ENCODE measurements around the gene FAM234A.

DNA sequence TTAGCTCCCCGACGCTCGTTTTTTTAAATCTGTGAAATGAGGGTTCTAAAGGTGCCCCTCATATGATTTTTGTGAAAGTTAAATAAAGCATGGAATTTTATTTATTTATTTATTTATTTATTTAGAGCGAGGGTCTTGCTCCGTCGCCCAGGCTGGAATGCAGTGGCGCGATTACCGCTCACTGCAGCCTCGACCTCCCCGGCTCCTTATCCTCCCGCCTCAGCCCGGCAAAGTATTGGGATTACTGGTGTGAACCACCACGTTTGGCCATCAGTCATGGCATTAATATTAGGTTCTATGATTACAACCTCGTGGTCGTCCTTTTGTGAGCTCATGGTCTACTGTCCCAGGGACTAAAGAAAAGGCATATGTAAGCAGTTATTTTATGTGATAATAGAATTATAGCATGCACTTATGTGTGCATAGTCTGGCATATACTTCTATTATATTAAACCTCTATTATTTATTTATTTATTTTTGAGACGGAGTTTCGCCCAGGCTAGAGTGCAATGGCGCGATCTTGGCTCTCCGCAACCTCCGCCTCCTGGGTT, 4.8 kb upstream of the FAM234A start:
- TF ChIP-seq, protein P1, sequence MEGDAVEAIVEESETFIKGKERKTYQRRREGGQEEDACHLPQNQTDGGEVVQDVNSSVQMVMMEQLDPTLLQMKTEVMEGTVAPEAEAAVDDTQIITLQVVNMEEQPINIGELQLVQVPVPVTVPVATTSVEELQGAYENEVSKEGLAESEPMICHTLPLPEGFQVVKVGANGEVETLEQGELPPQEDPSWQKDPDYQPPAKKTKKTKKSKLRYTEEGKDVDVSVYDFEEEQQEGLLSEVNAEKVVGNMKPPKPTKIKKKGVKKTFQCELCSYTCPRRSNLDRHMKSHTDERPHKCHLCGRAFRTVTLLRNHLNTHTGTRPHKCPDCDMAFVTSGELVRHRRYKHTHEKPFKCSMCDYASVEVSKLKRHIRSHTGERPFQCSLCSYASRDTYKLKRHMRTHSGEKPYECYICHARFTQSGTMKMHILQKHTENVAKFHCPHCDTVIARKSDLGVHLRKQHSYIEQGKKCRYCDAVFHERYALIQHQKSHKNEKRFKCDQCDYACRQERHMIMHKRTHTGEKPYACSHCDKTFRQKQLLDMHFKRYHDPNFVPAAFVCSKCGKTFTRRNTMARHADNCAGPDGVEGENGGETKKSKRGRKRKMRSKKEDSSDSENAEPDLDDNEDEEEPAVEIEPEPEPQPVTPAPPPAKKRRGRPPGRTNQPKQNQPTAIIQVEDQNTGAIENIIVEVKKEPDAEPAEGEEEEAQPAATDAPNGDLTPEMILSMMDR (conservative IDR thresholded peaks at IDR 0.05 in 1 of 2, IDR thresholded peaks at IDR 0.05 in 1 of 2; ENCODE audit: low read depth in 1 of 2, low read length in 2 of 2): no peak
- no peak for TF ChIP-seq EZH2 (IDR thresholded peaks at IDR 0.05; ENCODE audit: low read length, missing control alignments)
